Endodermal cell (in vitro differentiated cells): ENCODE data around the gene TRIM44. TPM values are rescaled to one million over a fixed set of nuclear protein-coding genes. Genes with fewer than 3 reads are reported as not detected.

Source experiments
- DNase-seq: peaks from one replicate; pipeline ENCODE4 v3.0.0-alpha.2; 2017
- H3K27ac ChIP-seq: 2 replicates; pipeline ENCODE4 v1.5.1; 2013; ENCODE audit warnings: mild to moderate bottlenecking, low read depth, low read length, moderate library complexity
- H3K27me3 ChIP-seq: 2 replicates; pipeline ENCODE4 v1.6.1; 2013; ENCODE audit warnings: mild to moderate bottlenecking, low read length, moderate library complexity; ENCODE audit not compliant: insufficient read depth, control insufficient read depth, poor library complexity, severe bottlenecking
- H3K36me3 ChIP-seq: 2 replicates; pipeline ENCODE4 v1.7.0; 2013; ENCODE audit warnings: mild to moderate bottlenecking, low read length, moderate library complexity; ENCODE audit not compliant: control insufficient read depth, insufficient read depth
- H3K4me1 ChIP-seq: one replicate; pipeline ENCODE4 v1.7.0; 2013; ENCODE audit warnings: low read length; ENCODE audit not compliant: control insufficient read depth, insufficient read depth
- H3K4me3 ChIP-seq: 2 replicates; pipeline ENCODE4 v1.5.1; 2013; ENCODE audit warnings: mild to moderate bottlenecking, low read length, moderate library complexity
- H3K9ac ChIP-seq: 2 replicates; pipeline ENCODE4 v1.6.1; 2013; ENCODE audit warnings: mild to moderate bottlenecking, low read length, moderate library complexity; ENCODE audit not compliant: poor library complexity, severe bottlenecking; ENCODE audit errors: extremely low read depth
- H3K9me3 ChIP-seq: 2 replicates; pipeline ENCODE4 v1.6.1; 2013; ENCODE audit warnings: mild to moderate bottlenecking, low read length, moderate library complexity; ENCODE audit not compliant: control insufficient read depth
- H3K27ac Mint-ChIP-seq: 2 replicates; pipeline ENCODE4 v1.8.0; 2020; ENCODE audit warnings: mixed read lengths
- H3K27me3 Mint-ChIP-seq: 2 replicates; pipeline ENCODE4 v1.8.0; 2021; ENCODE audit warnings: mild to moderate bottlenecking, mixed read lengths; ENCODE audit not compliant: insufficient read depth
- H3K36me3 Mint-ChIP-seq: 2 replicates; pipeline ENCODE4 v1.8.0; 2020; ENCODE audit warnings: low read depth, mixed read lengths
- H3K4me1 Mint-ChIP-seq: 2 replicates; pipeline ENCODE4 v1.8.0; 2020; ENCODE audit warnings: mixed read lengths
- H3K4me3 Mint-ChIP-seq: 2 replicates; pipeline ENCODE4 v1.8.0; 2020; ENCODE audit warnings: mild to moderate bottlenecking, moderate library complexity, mixed read lengths
- H3K9me3 Mint-ChIP-seq: 2 replicates; pipeline ENCODE4 v1.8.0; 2020; ENCODE audit warnings: mild to moderate bottlenecking, mixed read lengths
- CTCF ChIP-seq: fragments of 200-600 bp; sonication (generic); conservative IDR thresholded peaks from 2 replicates; pipeline ENCODE4 v1.5.0; 2021; ENCODE audit warnings: antibody characterized with exemption, mild to moderate bottlenecking
- WGBS, 2 experiments: methylation state at CpG; one replicate each; pipeline versions ENCODE4 v1.1.5 to v1.1.7; 2013; ENCODE audit warnings: missing lambda C conversion rate in 2 of 2, mixed read lengths in 1 of 2; ENCODE audit not compliant: insufficient coverage in 1 of 2, insufficient read length in 1 of 2; 5-methylcytosine and 5-hydroxymethylcytosine counted together
- total RNA-seq, 2 donors: library from RNA; stranded (reverse); fragmentation: NEBNext Ultra II Directional in 1 of 2; extraction: Animal tissue kit (Norgen Biotek cat#: 25700) in 1 of 2; gene quantifications; 2 replicates in 1 of 2; 3 replicates in 1 of 2; pipeline ENCODE4 v1.2.1, GENCODE V29; 2021

TRIM44 gene
- total RNA-seq, 2 donors from 2014 or later: 48.5 to 63.8 TPM

GRCh38 chr11:35748644-35749043 lies 86.1 kb downstream of the TRIM44 start:
- Mint-ChIP-seq H3K27me3 (no peaks in the 10 kb centered on the region), H3K4me1 (peaks cover 20% of the 10 kb centered on the region), H3K27ac (no peak overlapping the region), H3K36me3 (peaks cover 3% of the 10 kb centered on the region), H3K9me3 (no peaks in the 10 kb centered on the region), H3K4me3 (no peak overlapping the region)
- WGBS, 2 experiments: 93% methylated on average over 1 of the region's 1 CpG; no CpG with 5 or more reads in 1 of the 2 experiments
- H3K27ac ChIP-seq: no peak overlapping the region
- H3K9me3 ChIP-seq: no peaks in the 10 kb centered on the region
- H3K4me3 ChIP-seq: no peak overlapping the region
- DNase-seq: no peak
- no peaks in the 10 kb centered on the region for H3K4me1 ChIP-seq
- no peak for TF ChIP-seq CTCF
- no peaks in the 10 kb centered on the region for H3K27me3 ChIP-seq
- H3K9ac ChIP-seq: no peak overlapping the region
- no peaks in the 10 kb centered on the region for H3K36me3 ChIP-seq

GRCh38 chr11:35750315-35750714 lies 87.7 kb downstream of the TRIM44 start:
- H3K36me3 ChIP-seq: no peaks in the 10 kb centered on the region
- Mint-ChIP-seq H3K36me3 (peaks cover 7% of the 10 kb centered on the region), H3K4me1 (peaks cover 20% of the 10 kb centered on the region), H3K4me3 (no peak overlapping the region), H3K9me3 (peaks cover 6% of the 10 kb centered on the region), H3K27ac (no peak overlapping the region), H3K27me3 (no peaks in the 10 kb centered on the region)
- H3K27me3 ChIP-seq: no peaks in the 10 kb centered on the region
- no peaks in the 10 kb centered on the region for H3K4me1 ChIP-seq
- no peak overlapping the region for H3K9ac ChIP-seq
- 91 to 98% methylated on average over 1 to 2 of the region's 2 CpGs for whole genome bisulfite sequencing, 2 experiments
- DNase-seq: no peak
- H3K9me3 ChIP-seq: no peaks in the 10 kb centered on the region
- no peak overlapping the region for H3K4me3 ChIP-seq
- TF ChIP-seq CTCF: no peak
- no peak overlapping the region for H3K27ac ChIP-seq

GRCh38 chr11:35750981-35751663 lies 88.5 kb downstream of the TRIM44 start:
- Mint-ChIP-seq H3K36me3 (peaks cover 7% of the 10 kb centered on the region), H3K9me3 (peaks cover 6% of the 10 kb centered on the region), H3K27me3 (no peaks in the 10 kb centered on the region), H3K4me3 (no peak overlapping the region), H3K27ac (no peak overlapping the region), H3K4me1 (peaks cover 16% of the 10 kb centered on the region)
- H3K27me3 ChIP-seq: no peaks in the 10 kb centered on the region
- no peaks in the 10 kb centered on the region for H3K9me3 ChIP-seq
- TF ChIP-seq CTCF: no peak
- H3K27ac ChIP-seq: no peak overlapping the region
- no peaks in the 10 kb centered on the region for H3K36me3 ChIP-seq
- no peak overlapping the region for H3K9ac ChIP-seq
- no peak for DNase-seq
- 91 to 95% methylated on average over 3 to 4 of the region's 4 CpGs for WGBS, 2 experiments
- no peak overlapping the region for H3K4me3 ChIP-seq
- no peaks in the 10 kb centered on the region for H3K4me1 ChIP-seq
